GM10266 (cell line): ENCODE data around the gene SIGLEC7.

Experiments used
- DNase-seq: peaks from one replicate; pipeline ENCODE4 v3.0.0; 2012; ENCODE audit errors: extremely low spot score
- CTCF ChIP-seq: IDR thresholded peaks from 2 replicates; pipeline ENCODE4 v1.5.1; 2012; ENCODE audit warnings: mild to moderate bottlenecking, low read depth; ENCODE audit not compliant: control insufficient read depth, insufficient read depth; ENCODE audit errors: missing control alignments

The SIGLEC7 gene

DNA sequence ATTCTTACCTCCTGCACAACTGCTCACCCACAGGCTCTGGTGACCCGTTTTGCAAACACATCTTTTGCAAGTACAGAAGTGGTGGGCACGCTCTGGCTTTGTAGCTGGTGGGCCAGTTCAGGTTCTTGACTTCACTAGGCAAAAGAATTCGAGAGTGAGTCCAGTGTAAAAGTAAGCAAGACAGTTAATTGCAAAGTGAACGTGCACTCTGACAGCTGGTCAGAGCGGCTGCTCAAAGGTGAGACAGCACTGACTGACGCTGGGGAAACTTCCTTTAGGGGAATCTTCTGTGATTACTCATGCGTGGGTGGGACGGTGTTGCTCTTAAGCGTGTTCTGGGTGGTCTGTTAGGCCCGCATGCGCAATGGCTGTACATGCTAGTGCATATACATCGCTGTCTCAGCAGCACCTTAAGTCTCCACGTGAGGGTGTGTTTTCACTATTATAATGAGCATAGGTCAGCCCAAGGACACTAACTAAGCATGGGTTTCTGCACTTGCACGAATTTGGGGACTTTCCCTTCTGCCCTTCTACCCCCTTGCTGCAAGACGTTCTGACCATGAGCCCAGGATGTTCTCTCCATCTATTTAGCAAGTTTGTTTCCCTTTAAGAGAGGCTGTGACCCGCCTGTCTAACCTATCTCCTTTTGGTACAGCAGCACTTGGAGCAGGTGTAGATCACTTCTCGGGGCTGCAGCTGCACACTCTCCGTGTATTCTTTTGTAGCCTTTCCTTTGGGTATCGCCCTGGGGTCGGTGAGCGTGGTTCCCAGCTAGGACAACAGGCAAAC, 52.6 kb downstream of the SIGLEC7 start:
- no peak for TF ChIP-seq CTCF
- no peak for DNase-seq

DNA sequence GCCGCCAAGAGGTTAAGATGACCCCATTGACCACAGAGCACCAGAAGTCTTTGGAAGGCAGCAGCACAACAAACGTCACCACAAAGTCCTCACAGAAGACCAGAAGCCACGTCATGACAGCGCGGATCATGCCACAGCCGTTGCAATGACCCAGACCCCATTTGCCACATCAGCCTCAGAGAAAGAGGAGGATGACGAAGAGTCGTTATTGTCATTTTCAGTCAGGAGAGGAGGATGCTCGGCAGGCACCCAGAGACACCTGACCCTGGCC, 53.1 kb downstream of the SIGLEC7 start:
- no peak for TF ChIP-seq CTCF
- DNase-seq: no peak

DNA sequence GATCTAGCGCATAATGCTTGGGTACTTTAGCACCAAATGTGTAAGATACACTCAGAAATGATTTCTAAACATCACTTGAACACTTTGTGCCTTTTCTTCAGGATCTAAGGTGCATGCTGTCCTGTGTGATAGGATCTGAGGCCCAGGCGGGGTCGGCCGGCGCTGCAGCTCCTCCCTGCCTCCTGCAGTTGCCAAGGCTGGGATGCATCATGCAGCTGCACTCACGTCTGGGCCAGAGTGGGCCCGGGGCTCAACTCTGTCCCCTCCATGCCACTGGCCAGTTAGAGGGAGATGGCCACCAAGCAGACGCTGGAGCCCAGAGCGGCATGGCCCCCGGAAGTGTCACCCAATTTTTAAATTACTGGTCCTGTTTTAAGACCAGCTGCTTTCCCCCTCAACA, 53.5 kb downstream of the SIGLEC7 start:
- no peak for DNase-seq
- no peak for TF ChIP-seq CTCF

DNA sequence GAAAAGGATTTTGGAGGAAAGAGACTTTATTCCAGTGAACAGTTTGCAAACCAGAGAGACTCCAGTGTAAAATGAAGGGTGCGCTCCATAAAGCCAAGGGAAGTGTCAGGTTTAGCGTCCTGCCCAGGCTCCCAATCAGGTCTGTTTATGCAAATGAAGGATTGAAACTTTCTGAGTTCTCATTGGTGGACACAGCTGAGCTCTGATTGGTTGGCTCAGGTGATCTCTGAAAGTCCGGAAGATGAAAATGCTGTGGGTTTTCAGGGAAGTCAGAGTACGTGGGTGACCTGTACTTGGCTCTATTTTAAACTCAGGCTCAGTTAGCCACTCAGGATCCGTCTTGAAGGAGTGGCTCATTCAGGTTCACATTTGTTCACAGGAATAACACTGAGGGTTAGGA, 54.1 kb downstream of the SIGLEC7 start:
- TF ChIP-seq CTCF: no peak
- no peak for DNase-seq

DNA sequence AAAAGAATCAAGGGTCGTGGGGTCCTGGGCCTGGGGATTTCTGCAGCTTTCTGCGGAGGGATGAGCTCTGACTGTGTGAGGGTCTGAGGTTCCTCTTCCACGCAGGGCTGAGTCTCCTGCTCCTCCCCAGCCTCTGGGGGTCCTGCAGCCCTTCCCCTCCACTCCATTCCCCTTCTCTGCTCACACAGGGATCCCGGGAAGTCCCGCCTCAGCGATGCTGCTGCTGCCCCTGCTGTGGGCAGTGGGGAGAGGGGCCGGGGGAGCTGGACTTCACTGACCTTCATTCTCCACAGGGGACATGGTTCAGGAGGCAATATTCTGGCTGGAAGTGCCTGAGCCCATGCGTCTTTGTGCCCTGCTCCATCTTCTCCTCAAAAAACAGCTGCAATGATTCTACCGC, 56.5 kb downstream of the SIGLEC7 start:
- no peak for DNase-seq
- no peak for TF ChIP-seq CTCF

- DNase-seq: no peak
- TF ChIP-seq CTCF: no peak
These were observed 58.1 kb downstream of the SIGLEC7 start for GRCh38 chr19:51200071-51200666.

DNA sequence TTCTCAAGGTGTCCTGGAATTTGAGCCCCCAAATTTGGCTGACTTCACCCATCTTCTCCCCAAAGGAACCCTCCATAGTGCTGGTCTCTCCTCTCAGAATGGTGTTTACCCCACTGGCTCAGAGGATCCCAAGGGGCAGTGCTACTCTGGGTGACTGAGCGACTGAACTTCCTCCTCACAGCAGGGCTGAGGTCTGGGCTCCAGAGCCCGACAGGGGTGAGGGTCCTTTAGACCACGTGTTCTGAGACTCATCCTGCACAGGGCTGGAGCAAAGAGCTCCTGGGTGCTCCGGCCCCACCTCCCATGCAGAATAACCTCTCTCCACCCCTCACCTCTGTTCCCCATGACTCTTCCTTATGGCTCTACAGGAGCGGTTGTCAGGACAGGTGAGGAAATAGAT, 59.6 kb downstream of the SIGLEC7 start:
- no peak for TF ChIP-seq CTCF
- no peak for DNase-seq
